B cell (primary cell): ENCODE measurements around the gene PPP1R14C. TPM values are rescaled to one million over a fixed set of nuclear protein-coding genes. Genes with fewer than 3 reads are reported as not detected.

Source experiments
- ATAC-seq: fragments of 200-7000 bp; cut with Tn5 transposase; one replicate; pipeline ENCODE4 v1.10.0; 2021; ENCODE audit warnings: low read depth, mild to moderate bottlenecking, moderate number of reproducible peaks, moderate library complexity
- CTCF ChIA-PET: fragments of 350-600 bp; sonication (Branson Sonifier 250); formaldehyde crosslinking; loops from one replicate; lab custom pipeline; 2021; ENCODE audit warnings: antibody characterized with exemption, inconsistent platforms; lab: Charles Lee
- POLR2A ChIA-PET: fragments of 350-600 bp; sonication (Branson Sonifier 250); formaldehyde crosslinking; loops from one replicate; lab custom pipeline; 2021; ENCODE audit warnings: antibody characterized with exemption; lab: Charles Lee
- DNase-seq: peaks from one replicate; pipeline ENCODE4 v3.0.0; 2013
- H2AFZ ChIP-seq: 2 replicates; pipeline ENCODE4 v1.6.1; 2012; ENCODE audit warnings: mild to moderate bottlenecking, low read depth, low read length; ENCODE audit not compliant: insufficient read depth, poor library complexity, severe bottlenecking
- H3K27ac ChIP-seq, 2 donors: 1 replicate in 1 of 2; 2 replicates in 1 of 2; pipeline ENCODE4 v1.5.1; 2012 to 2013; ENCODE audit warnings: low read length in 2 of 2, mild to moderate bottlenecking in 2 of 2, moderate library complexity in 1 of 2
- H3K27me3 ChIP-seq, 4 experiments: fragments of 200-600 bp in 1 of 4; sonication (generic) in 1 of 4; replicated peaks in 1 of 4; 1 replicate in 2 of 4; 2 replicates in 2 of 4; pipeline versions ENCODE4 v1.6.1 to v1.7.0; 2013 to 2016; ENCODE audit warnings: low read length in 3 of 4, mild to moderate bottlenecking in 2 of 4, mixed read lengths in 1 of 4, moderate library complexity in 1 of 4; ENCODE audit not compliant: insufficient read depth in 4 of 4, control insufficient read depth in 3 of 4; ENCODE audit errors: control extremely low read depth in 1 of 4
- H3K36me3 ChIP-seq, 2 experiments: replicated peaks in 1 of 2; 1 replicate in 1 of 2; 2 replicates in 1 of 2; pipeline versions ENCODE4 v1.6.1 to v1.7.1; 2013; ENCODE audit warnings: low read length in 1 of 2; ENCODE audit not compliant: insufficient read depth in 2 of 2, control insufficient read depth in 1 of 2; ENCODE audit errors: control extremely low read depth in 1 of 2, extremely low read depth in 1 of 2
- H3K4me1 ChIP-seq, 2 donors: fragments of 200-600 bp in 1 of 2; sonication (generic) in 1 of 2; 1 replicate in 1 of 2; 2 replicates in 1 of 2; pipeline versions ENCODE4 v1.5.1 to v1.6.1; 2013 to 2017; ENCODE audit warnings: low read length in 2 of 2; ENCODE audit not compliant: control insufficient read depth in 2 of 2, insufficient read depth in 2 of 2
- H3K4me2 ChIP-seq: replicated peaks from 2 replicates; pipeline ENCODE3; 2012; ENCODE audit warnings: mild to moderate bottlenecking, low read depth, low read length; ENCODE audit not compliant: poor library complexity, severe bottlenecking
- H3K4me3 ChIP-seq, 5 experiments: fragments of 200-600 bp in 1 of 5; sonication (generic) in 1 of 5; 1 replicate in 3 of 5; 2 replicates in 2 of 5; pipeline versions ENCODE4 v1.5.1 to v1.7.0; 2011 to 2016; ENCODE audit warnings: low read length in 4 of 5, mild to moderate bottlenecking in 4 of 5, low read depth in 2 of 5, control low read depth in 1 of 5, moderate library complexity in 1 of 5; ENCODE audit not compliant: insufficient read depth in 1 of 5; ENCODE audit errors: control extremely low read depth in 1 of 5, extremely low read depth in 1 of 5
- H3K79me2 ChIP-seq: fragments of 200-600 bp; sonication (generic); one replicate; pipeline ENCODE4 v1.6.0; 2016; ENCODE audit warnings: low read length; ENCODE audit not compliant: control insufficient read depth, insufficient read depth
- H3K9ac ChIP-seq: fragments of 200-600 bp; sonication (generic); 2 replicates; pipeline ENCODE4 v1.6.1; 2017; ENCODE audit warnings: mild to moderate bottlenecking, low read length, moderate library complexity
- H3K9me3 ChIP-seq, 3 donors: one replicate each; pipeline versions ENCODE4 v1.6.1 to v1.7.1; 2013; ENCODE audit warnings: low read length in 2 of 3; ENCODE audit not compliant: control insufficient read depth in 2 of 3, insufficient read depth in 1 of 3; ENCODE audit errors: control extremely low read depth in 1 of 3
- H4K20me1 ChIP-seq: 2 replicates; pipeline ENCODE4 v1.6.0; 2012; ENCODE audit warnings: mild to moderate bottlenecking, low read length; ENCODE audit not compliant: insufficient read depth, control insufficient read depth, poor library complexity, severe bottlenecking
- H3K27ac Mint-ChIP-seq: one replicate; pipeline ENCODE4 v1.8.0; 2021; ENCODE audit warnings: mixed read lengths
- H3K27me3 Mint-ChIP-seq: one replicate; pipeline ENCODE4 v1.8.0; 2021; ENCODE audit warnings: mixed read lengths
- H3K4me1 Mint-ChIP-seq: one replicate; pipeline ENCODE4 v1.8.0; 2021; ENCODE audit warnings: mixed read lengths
- H3K4me3 Mint-ChIP-seq: one replicate; pipeline ENCODE4 v1.8.0; 2021; ENCODE audit warnings: mixed read lengths
- H3K9me3 Mint-ChIP-seq: one replicate; pipeline ENCODE4 v1.8.0; 2022; ENCODE audit warnings: mixed read lengths; ENCODE audit not compliant: insufficient read depth
- CTCF ChIP-seq: fragments of 200-600 bp; IDR thresholded peaks from one replicate; pipeline ENCODE4 v1.8.0; 2022; ENCODE audit warnings: antibody characterized with exemption, mild to moderate bottlenecking
- EZH2 ChIP-seq: IDR thresholded peaks from 2 replicates; pipeline ENCODE4 v1.6.1; 2012; ENCODE audit warnings: borderline replicate concordance, low read depth, mild to moderate bottlenecking, moderate library complexity, low read length; ENCODE audit not compliant: insufficient read depth, poor library complexity, severe bottlenecking
- WGBS: methylation state at CpG from one replicate; pipeline ENCODE4 v1.1.5; 2013; ENCODE audit warnings: missing lambda C conversion rate; ENCODE audit not compliant: insufficient coverage; 5-methylcytosine and 5-hydroxymethylcytosine counted together
- intact Hi-C: fragments of 100-400 bp; cut with micrococcal nuclease; formaldehyde crosslinking; loops from one replicate; pipeline ENCODE4 v1.10.0; 2022
- polyA plus RNA-seq: library from polyadenylated mRNA; depleted of rRNA; stranded (reverse); fragments of >200 nt; gene quantifications from 2 replicates; pipeline ENCODE4 v1.2.3, GENCODE V29; 2012
- total RNA-seq, 2 donors: library from RNA; stranded (reverse); fragments of 120-200 nt in 1 of 2; gene quantifications; 1 replicate in 1 of 2; 2 replicates in 1 of 2; pipeline versions ENCODE4 v1.2.3 to v1.2.4, GENCODE V29; 2013 to 2022

Gene PPP1R14C
- total and polyA plus RNA-seq, 2 donors (not counting 1 experiment from before 2014, with no cell fraction given): not detected

GRCh38 chr6:150119173-150119572 is 23.7 kb upstream of the PPP1R14C start:
- Histone ChIP-seq H3K9me3 (peaks cover 0 to 16% (median 0%) of the 10 kb centered on the region in 3 donors), H4K20me1 (no peaks in the 10 kb centered on the region), H3K9ac (no peak overlapping the region), H3K27me3 (no peaks in the 10 kb centered on the region), H3K4me1 (peaks cover 15% of the 10 kb centered on the region in 2 donors), H3K27ac (no peak overlapping the region), H3K36me3 (no peaks in the 10 kb centered on the region), H3K4me3 (no peak overlapping the region), H3K4me2 (peak overlapping the region; percentile 33), H3K79me2 (no peaks in the 10 kb centered on the region), H2AFZ (no peak overlapping the region)
- WGBS: 2% methylated on average over 6 of the region's 7 CpGs
- ChIA-PET CTCF (interaction anchor here (1.0 kb wide), 1 partner anchor 48 kb away, joined by 3 read pairs; no protein-coding TSS in a partner anchor), POLR2A (no interaction called here)
- H3K4me3 Mint-ChIP-seq: peak overlapping the region; percentile 26
- H3K27ac Mint-ChIP-seq: peak overlapping the region; percentile 56
- TF ChIP-seq CTCF (no peak), EZH2 (no peak)
- H3K4me1 Mint-ChIP-seq: peaks cover 27% of the 10 kb centered on the region
- DNase-seq (no peak), ATAC-seq (no peak)
- intact Hi-C loops: no loop called here
- peaks cover 6% of the 10 kb centered on the region for H3K27me3 Mint-ChIP-seq
- H3K9me3 Mint-ChIP-seq: no peaks in the 10 kb centered on the region

GRCh38 chr6:150123645-150124044 is 19.2 kb upstream of the PPP1R14C start:
- Histone ChIP-seq H3K9me3 (no peaks in the 10 kb centered on the region), H3K36me3 (no peaks in the 10 kb centered on the region), H2AFZ (no peak overlapping the region), H3K27ac (no peak overlapping the region), H3K4me3 (no peak overlapping the region), H3K79me2 (no peaks in the 10 kb centered on the region), H3K27me3 (peaks cover 0 to 2% (median 0%) of the 10 kb centered on the region in 4 experiments), H3K4me2 (no peak overlapping the region), H3K9ac (no peak overlapping the region), H4K20me1 (no peaks in the 10 kb centered on the region), H3K4me1 (peaks cover 15% of the 10 kb centered on the region in 2 donors)
- DNase-seq (no peak), ATAC-seq (no peak)
- CTCF ChIA-PET: no interaction called here
- intact Hi-C loops: no loop called here
- no peak overlapping the region for H3K4me3 Mint-ChIP-seq
- POLR2A ChIA-PET: no interaction called here
- peaks cover 24% of the 10 kb centered on the region for H3K4me1 Mint-ChIP-seq
- no peaks in the 10 kb centered on the region for H3K9me3 Mint-ChIP-seq
- no peak overlapping the region for H3K27ac Mint-ChIP-seq
- TF ChIP-seq EZH2: no peak
- TF ChIP-seq CTCF: no peak
- H3K27me3 Mint-ChIP-seq: peaks cover 13% of the 10 kb centered on the region
- WGBS: 78% methylated on average over 6 of the region's 7 CpGs
